Measurements from ENCODE around the gene ALDH1L1.

The ALDH1L1 gene

GRCh38 chr3:126102011-126102410 is 78.4 kb downstream of the ALDH1L1 start:
- no peak for TF ChIP-seq REST (IDR thresholded peaks at IDR 0.05; ENCODE audit: insufficient read depth in 1 of 2, low read depth in 2 of 2, low read length in 2 of 2)
- TF ChIP-seq FOXP2 (optimal IDR thresholded peaks at IDR 0.05; ENCODE audit: borderline replicate concordance, extremely low read depth, extremely low read length, insufficient read depth), result no peak
- TF ChIP-seq TAF1 (IDR thresholded peaks at IDR 0.05; ENCODE audit: borderline replicate concordance, insufficient read depth, low read length), result no peak
- no peak for TF ChIP-seq SIN3A (IDR thresholded peaks at IDR 0.05; ENCODE audit: borderline replicate concordance, insufficient read depth, low read length)
- TF ChIP-seq POLR2AphosphoS5 (IDR thresholded peaks at IDR 0.05; ENCODE audit: low read depth, low read length), result no peak

- TF ChIP-seq TAF1 (IDR thresholded peaks at IDR 0.05; ENCODE audit: borderline replicate concordance, insufficient read depth, low read length), result no peak
- no peak for TF ChIP-seq SIN3A (IDR thresholded peaks at IDR 0.05; ENCODE audit: borderline replicate concordance, insufficient read depth, low read length)
- no peak for TF ChIP-seq REST (IDR thresholded peaks at IDR 0.05; ENCODE audit: insufficient read depth in 1 of 2, low read depth in 2 of 2, low read length in 2 of 2)
- no peak for TF ChIP-seq FOXP2 (optimal IDR thresholded peaks at IDR 0.05; ENCODE audit: borderline replicate concordance, extremely low read depth, extremely low read length, insufficient read depth)
Measured at GRCh38 chr3:126101521-126101982, 78.8 kb downstream of the ALDH1L1 start.

DNA sequence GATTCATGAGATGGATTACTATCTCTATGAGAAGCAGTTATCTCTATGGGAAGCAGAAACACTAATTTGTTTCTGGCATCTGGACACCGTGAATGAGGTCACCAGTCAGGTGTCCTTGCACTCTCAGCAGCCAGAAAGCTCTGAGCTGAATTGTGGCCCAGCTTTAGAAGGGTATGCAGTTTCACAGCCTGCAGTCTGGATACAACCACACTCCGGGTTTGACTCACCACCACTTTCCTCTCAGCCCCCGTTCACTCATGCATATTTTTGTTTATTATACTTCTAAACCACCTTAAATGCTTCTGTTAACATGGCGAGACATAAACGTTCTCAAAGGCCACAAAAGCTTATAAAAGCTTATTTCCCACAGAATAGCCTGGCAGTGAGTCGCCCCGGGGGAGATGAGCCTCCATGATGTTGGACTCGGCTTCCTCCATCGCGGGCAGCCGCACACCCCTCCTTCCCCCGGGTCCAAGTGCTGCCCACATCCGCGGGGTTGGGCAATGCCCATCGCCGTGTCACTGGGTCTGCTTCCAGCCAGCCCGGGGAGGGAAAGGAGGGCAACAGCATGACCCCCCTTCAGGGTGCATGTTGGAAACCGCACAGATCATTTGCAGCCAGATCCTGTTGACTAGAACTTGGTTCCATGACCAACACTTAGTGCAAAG is 79.6 kb downstream of the ALDH1L1 start:
- TF ChIP-seq SIN3A (IDR thresholded peaks at IDR 0.05; ENCODE audit: borderline replicate concordance, insufficient read depth, low read length), result no peak
- no peak for TF ChIP-seq REST (IDR thresholded peaks at IDR 0.05; ENCODE audit: insufficient read depth in 1 of 2, low read depth in 2 of 2, low read length in 2 of 2)
- TF ChIP-seq FOXP2 (optimal IDR thresholded peaks at IDR 0.05; ENCODE audit: borderline replicate concordance, extremely low read depth, extremely low read length, insufficient read depth), result no peak
- no peak for TF ChIP-seq TAF1 (IDR thresholded peaks at IDR 0.05; ENCODE audit: borderline replicate concordance, insufficient read depth, low read length)
- TF ChIP-seq POLR2AphosphoS5 (IDR thresholded peaks at IDR 0.05; ENCODE audit: low read depth, low read length), result no peak

DNA sequence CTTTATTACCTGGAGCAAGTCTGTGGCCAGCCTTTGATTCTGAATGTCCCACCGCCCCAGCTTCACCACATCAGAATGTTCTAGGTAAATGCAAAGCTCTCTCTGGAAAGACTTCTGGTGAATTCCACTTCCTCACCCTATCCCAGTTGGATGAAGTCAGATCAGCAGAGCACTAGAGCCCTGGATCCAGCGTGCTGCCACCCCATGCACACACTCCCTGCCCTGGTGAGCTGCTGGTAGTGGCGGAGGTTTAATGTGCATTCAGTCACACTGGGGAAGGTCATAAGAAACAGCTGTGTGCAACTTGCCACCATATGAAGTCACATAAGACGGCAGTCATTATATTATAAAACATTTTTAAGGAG is 80.1 kb downstream of the ALDH1L1 start:
- no peak for TF ChIP-seq TAF1 (IDR thresholded peaks at IDR 0.05; ENCODE audit: borderline replicate concordance, insufficient read depth, low read length)
- no peak for TF ChIP-seq POLR2AphosphoS5 (IDR thresholded peaks at IDR 0.05; ENCODE audit: low read depth, low read length)
- no peak for TF ChIP-seq REST (IDR thresholded peaks at IDR 0.05; ENCODE audit: insufficient read depth in 1 of 2, low read depth in 2 of 2, low read length in 2 of 2)
- no peak for TF ChIP-seq FOXP2 (optimal IDR thresholded peaks at IDR 0.05; ENCODE audit: borderline replicate concordance, extremely low read depth, extremely low read length, insufficient read depth)
- no peak for TF ChIP-seq SIN3A (IDR thresholded peaks at IDR 0.05; ENCODE audit: borderline replicate concordance, insufficient read depth, low read length)

Data from PFSK-1 (cell line).